ENCODE measurements around the gene MCM3AP.
"Not testable (repeated sequence)": the region's sequence is repeated elsewhere in the genome, so short reads cannot be mapped to it uniquely, and the experiment has no call there.

The MCM3AP gene

GRCh38 chr21:46227811-46228344 lies 57.5 kb downstream of the MCM3AP start:
- Histone ChIP-seq H3K9me3 (ENCODE audit: insufficient read depth, low read length, severe bottlenecking) (no peaks in the 10 kb centered on the region), H3K4me3 (ENCODE audit: low read depth in 1 of 2, low read length in 2 of 2) (peak overlapping the region; percentile 67 to 93), H3K9ac (ENCODE audit: low read depth, low read length) (peak overlapping the region; percentile 82), H3K4me1 (ENCODE audit: insufficient read depth, low read length) (peaks cover 50% of the 10 kb centered on the region), H4K20me1 (ENCODE audit: insufficient read depth, low read length) (peaks cover 20% of the 10 kb centered on the region; the same call in 1 of the 2 replicates), H2AFZ (ENCODE audit: low read depth, low read length) (peak overlapping the region; percentile 77), H3K4me2 (ENCODE audit: insufficient read depth, low read length) (peak overlapping the region; percentile 91), H3K27me3 (ENCODE audit: insufficient read depth, low read length, poor library complexity) (no peaks in the 10 kb centered on the region), H3K27ac (ENCODE audit: low read length) (peak overlapping the region; percentile 63), H3K36me3 (ENCODE audit: insufficient read depth, low read length) (peaks cover 36% of the 10 kb centered on the region), H3K79me2 (ENCODE audit: insufficient read depth, low read length) (peaks cover 77% of the 10 kb centered on the region)
- ATAC-seq (ENCODE audit: insufficient read depth, low read depth) (no peak), DNase-seq (peak; percentile 23)
- TF ChIP-seq EZH2 (IDR thresholded peaks at IDR 0.05; ENCODE audit: borderline replicate concordance, low read depth, low read length, severe bottlenecking) (no peak), CTCF (IDR thresholded peaks at IDR 0.05; ENCODE audit: borderline replicate concordance, extremely low read depth, low read length, poor library complexity, severe bottlenecking) (no peak)

- H2AFZ ChIP-seq (ENCODE audit: low read depth, low read length): no peak overlapping the region
- TF ChIP-seq EZH2 (IDR thresholded peaks at IDR 0.05; ENCODE audit: borderline replicate concordance, low read depth, low read length, severe bottlenecking): no peak
- TF ChIP-seq CTCF (IDR thresholded peaks at IDR 0.05; ENCODE audit: borderline replicate concordance, extremely low read depth, low read length, poor library complexity, severe bottlenecking): no peak
- peaks cover 85% of the 10 kb centered on the region for H3K79me2 ChIP-seq (ENCODE audit: insufficient read depth, low read length)
Observed at GRCh38 chr21:46226920-46227599, 58.4 kb downstream of the MCM3AP start.

GRCh38 chr21:46226146-46226545 lies 59.3 kb downstream of the MCM3AP start:
- H3K4me2 ChIP-seq (ENCODE audit: insufficient read depth, low read length): peak overlapping the region; percentile 91
- peak overlapping the region in 1 of 2 experiments; percentile 93; a peak in 2 of 4 replicates for H3K4me3 ChIP-seq (ENCODE audit: low read depth in 1 of 2, low read length in 2 of 2)
- H4K20me1 ChIP-seq (ENCODE audit: insufficient read depth, low read length): peaks cover 26% of the 10 kb centered on the region; the same call in 1 of the 2 replicates
- peak overlapping the region; percentile 82; the same call in 1 of the 2 replicates for H3K9ac ChIP-seq (ENCODE audit: low read depth, low read length)
- H3K79me2 ChIP-seq (ENCODE audit: insufficient read depth, low read length): peaks cover 86% of the 10 kb centered on the region
- H3K36me3 ChIP-seq (ENCODE audit: insufficient read depth, low read length): peaks cover 43% of the 10 kb centered on the region
- no peak overlapping the region for H2AFZ ChIP-seq (ENCODE audit: low read depth, low read length)
- peaks cover 44% of the 10 kb centered on the region for H3K4me1 ChIP-seq (ENCODE audit: insufficient read depth, low read length)
- TF ChIP-seq EZH2 (IDR thresholded peaks at IDR 0.05; ENCODE audit: borderline replicate concordance, low read depth, low read length, severe bottlenecking): no peak
- TF ChIP-seq CTCF (IDR thresholded peaks at IDR 0.05; ENCODE audit: borderline replicate concordance, extremely low read depth, low read length, poor library complexity, severe bottlenecking): no peak
- DNase-seq (no peak), ATAC-seq (ENCODE audit: insufficient read depth, low read depth) (no peak)
- H3K27ac ChIP-seq (ENCODE audit: low read length): peak overlapping the region; percentile 13; the same call in 1 of the 2 replicates
- no peaks in the 10 kb centered on the region for H3K27me3 ChIP-seq (ENCODE audit: insufficient read depth, low read length, poor library complexity)
- H3K9me3 ChIP-seq (ENCODE audit: insufficient read depth, low read length, severe bottlenecking): no peaks in the 10 kb centered on the region

More at GRCh38 chr21:46226920-46227599, 58.4 kb downstream of the MCM3AP start:
- Histone ChIP-seq H3K27me3 (ENCODE audit: insufficient read depth, low read length, poor library complexity) (no peaks in the 10 kb centered on the region), H3K4me1 (ENCODE audit: insufficient read depth, low read length) (peaks cover 50% of the 10 kb centered on the region), H3K4me3 (ENCODE audit: low read depth in 1 of 2, low read length in 2 of 2) (peak overlapping the region; percentile 67 to 93; a peak in 3 of 4 replicates), H3K36me3 (ENCODE audit: insufficient read depth, low read length) (peaks cover 42% of the 10 kb centered on the region), H4K20me1 (ENCODE audit: insufficient read depth, low read length) (peaks cover 22% of the 10 kb centered on the region; the same call in 1 of the 2 replicates), H3K9me3 (ENCODE audit: insufficient read depth, low read length, severe bottlenecking) (no peaks in the 10 kb centered on the region), H3K9ac (ENCODE audit: low read depth, low read length) (peak overlapping the region; percentile 82), H3K4me2 (ENCODE audit: insufficient read depth, low read length) (peak overlapping the region; percentile 91), H3K27ac (ENCODE audit: low read length) (peak overlapping the region; percentile 7; the same call in 1 of the 2 replicates)
- no peak for ATAC-seq (ENCODE audit: insufficient read depth, low read depth)
- no peak for DNase-seq

GRCh38 chr21:46223661-46224060 lies 61.8 kb downstream of the MCM3AP start:
- not testable (repeated sequence) for ATAC-seq (ENCODE audit: insufficient read depth, low read depth)

More at GRCh38 chr21:46223661-46224060, 61.8 kb downstream of the MCM3AP start:
- not testable (repeated sequence) for H3K4me3 ChIP-seq (ENCODE audit: low read depth in 1 of 2, low read length in 2 of 2); H3K27me3 ChIP-seq (ENCODE audit: insufficient read depth, low read length, poor library complexity); H3K9ac ChIP-seq (ENCODE audit: low read depth, low read length); H3K27ac ChIP-seq (ENCODE audit: low read length); H3K4me2 ChIP-seq (ENCODE audit: insufficient read depth, low read length); H2AFZ ChIP-seq (ENCODE audit: low read depth, low read length); DNase-seq; H3K9me3 ChIP-seq (ENCODE audit: insufficient read depth, low read length, severe bottlenecking)
- H3K36me3 ChIP-seq (ENCODE audit: insufficient read depth, low read length): peaks cover 53% of the 10 kb centered on the region
- H4K20me1 ChIP-seq (ENCODE audit: insufficient read depth, low read length): peaks cover 30% of the 10 kb centered on the region; the same call in 1 of the 2 replicates
- peaks cover 68% of the 10 kb centered on the region for H3K79me2 ChIP-seq (ENCODE audit: insufficient read depth, low read length)
- H3K4me1 ChIP-seq (ENCODE audit: insufficient read depth, low read length): peaks cover 27% of the 10 kb centered on the region
